MM.1S (cell line): ENCODE measurements around the gene TRIM44.

ENCODE experiments used
- DNase-seq: peaks from one replicate; pipeline ENCODE4 v3.0.0-alpha.2; 2015
- H2AFZ ChIP-seq: fragments of 300-600 bp; sonication (generic); 2 replicates; pipeline ENCODE4 v1.6.0; 2016; ENCODE audit warnings: antibody characterized with exemption, low read length
- H3F3A ChIP-seq: fragments of 300-600 bp; sonication (generic); 2 replicates; pipeline ENCODE4 v1.6.1; 2016; ENCODE audit warnings: mild to moderate bottlenecking, antibody characterized with exemption, low read length, moderate library complexity, mixed read lengths; ENCODE audit not compliant: insufficient read depth
- H3K27ac ChIP-seq: fragments of 300-600 bp; sonication (generic); 2 replicates; pipeline ENCODE4 v1.5.1; 2016; ENCODE audit warnings: mild to moderate bottlenecking, low read length
- H3K27me3 ChIP-seq: fragments of 300-600 bp; sonication (generic); replicated peaks from 2 replicates; pipeline ENCODE4 v1.6.0; 2016; ENCODE audit warnings: low read length; ENCODE audit not compliant: insufficient read depth
- H3K36me3 ChIP-seq: fragments of 300-600 bp; sonication (generic); replicated peaks from 2 replicates; pipeline ENCODE4 v1.6.1; 2016; ENCODE audit warnings: mild to moderate bottlenecking, low read length, mixed read lengths; ENCODE audit not compliant: insufficient read depth
- H3K4me1 ChIP-seq: fragments of 300-600 bp; sonication (generic); 2 replicates; pipeline ENCODE4 v1.6.1; 2016; ENCODE audit warnings: low read length, mixed read lengths
- H3K4me2 ChIP-seq: fragments of 300-600 bp; sonication (generic); 2 replicates; pipeline ENCODE4 v1.6.0; 2016; ENCODE audit warnings: low read depth, low read length
- H3K4me3 ChIP-seq: fragments of 300-600 bp; sonication (generic); 2 replicates; pipeline ENCODE4 v1.5.1; 2016; ENCODE audit warnings: low read length, mixed read lengths
- H3K79me2 ChIP-seq: fragments of 300-600 bp; sonication (generic); 2 replicates; pipeline ENCODE4 v1.6.1; 2016; ENCODE audit warnings: mixed run types, low read length, mixed read lengths
- H3K9ac ChIP-seq: fragments of 300-600 bp; sonication (generic); 2 replicates; pipeline ENCODE4 v1.6.1; 2016; ENCODE audit warnings: low read length, mixed read lengths
- H3K9me2 ChIP-seq: fragments of 300-600 bp; sonication (generic); replicated peaks from 2 replicates; pipeline ENCODE4 v1.6.1; 2016; ENCODE audit warnings: mild to moderate bottlenecking, low read length, mixed read lengths; ENCODE audit not compliant: insufficient read depth
- H3K9me3 ChIP-seq: fragments of 300-600 bp; sonication (generic); replicated peaks from 2 replicates; pipeline ENCODE4 v1.6.1; 2016; ENCODE audit warnings: mild to moderate bottlenecking, low read length, mixed read lengths; ENCODE audit not compliant: insufficient read depth
- H4K20me1 ChIP-seq: fragments of 300-600 bp; sonication (generic); 2 replicates; pipeline ENCODE4 v1.6.1; 2016; ENCODE audit warnings: mild to moderate bottlenecking, low read length, moderate library complexity, mixed read lengths; ENCODE audit not compliant: insufficient read depth
- EZH2 ChIP-seq: fragments of 300-600 bp; sonication (generic); optimal IDR thresholded peaks from 2 replicates; pipeline ENCODE3; 2017; ENCODE audit warnings: low read depth, mild to moderate bottlenecking, antibody characterized with exemption, low read length, mixed read lengths
- EZH2phosphoT487 ChIP-seq: fragments of 300-600 bp; sonication (generic); IDR thresholded peaks from 2 replicates; pipeline ENCODE4 v1.6.1; 2018; ENCODE audit warnings: antibody characterized with exemption, low read length
- TF ChIP-seq, protein P1 (sequence below): fragments of 300-600 bp; sonication (generic); IDR thresholded peaks from 2 replicates; pipeline ENCODE4 v1.5.1; 2016; ENCODE audit warnings: antibody characterized with exemption, low read length, mixed read lengths

The TRIM44 gene

DNA sequence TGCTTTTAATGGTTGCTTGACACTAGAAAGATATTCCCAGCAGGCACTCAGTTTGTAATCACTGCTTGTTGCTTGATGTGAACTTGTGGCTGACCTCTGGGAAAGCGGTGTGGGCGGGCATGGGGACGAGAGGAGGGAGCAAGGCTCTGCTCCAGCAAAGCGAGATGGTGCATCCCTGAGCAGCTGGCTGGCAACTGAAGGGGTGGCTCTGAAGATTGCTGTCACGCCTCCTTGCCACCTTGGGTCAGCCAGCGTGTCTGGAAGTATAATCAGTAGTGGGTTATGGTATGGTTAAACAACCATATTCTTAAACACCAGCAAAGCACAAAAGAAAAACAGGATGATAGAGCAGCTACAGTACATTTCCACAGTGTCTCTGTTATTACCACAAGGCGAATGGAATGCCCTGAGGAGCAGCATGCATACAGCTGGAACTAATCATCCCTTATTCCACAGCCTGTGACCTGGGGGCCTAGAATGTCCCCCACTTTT is 124.5 kb downstream of the TRIM44 start:
- Histone ChIP-seq H3K9ac (no peak overlapping the region), H3K27ac (no peak overlapping the region)

DNA sequence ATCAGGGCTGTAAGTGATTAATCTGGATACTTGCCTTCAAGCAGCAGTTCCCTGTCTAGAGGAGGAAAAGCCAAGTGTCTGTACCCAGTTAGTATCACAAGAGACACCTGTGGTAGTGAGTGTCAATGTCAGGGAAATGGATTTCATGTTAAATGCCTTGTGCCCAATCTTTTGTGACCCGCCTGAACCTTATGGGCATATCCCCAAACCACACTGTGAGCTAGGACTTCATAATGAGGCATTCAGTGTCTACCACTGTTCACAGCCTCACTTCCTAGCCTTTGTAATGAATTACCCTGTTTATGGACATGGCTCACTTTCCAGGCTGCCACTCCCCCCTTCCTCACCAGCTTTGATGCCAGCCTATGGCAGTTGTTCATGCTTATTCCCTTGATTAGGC is 125.1 kb downstream of the TRIM44 start:
- no peak overlapping the region for H3K9ac ChIP-seq
- DNase-seq = no peak
- H3K79me2 ChIP-seq = no peaks in the 10 kb centered on the region
- H3K27ac ChIP-seq = no peak overlapping the region
- no peaks in the 10 kb centered on the region for H3K9me2 ChIP-seq
- H3K4me3 ChIP-seq = no peak overlapping the region
- no peak overlapping the region for H2AFZ ChIP-seq
- no peaks in the 10 kb centered on the region for H3K36me3 ChIP-seq
- H3K4me2 ChIP-seq = no peak overlapping the region
- no peaks in the 10 kb centered on the region for H3F3A ChIP-seq
- H3K4me1 ChIP-seq = peaks cover 7% of the 10 kb centered on the region; the same call in 1 of the 2 replicates
- no peaks in the 10 kb centered on the region for H3K9me3 ChIP-seq
- H4K20me1 ChIP-seq = no peaks in the 10 kb centered on the region
- TF ChIP-seq, protein P1, sequence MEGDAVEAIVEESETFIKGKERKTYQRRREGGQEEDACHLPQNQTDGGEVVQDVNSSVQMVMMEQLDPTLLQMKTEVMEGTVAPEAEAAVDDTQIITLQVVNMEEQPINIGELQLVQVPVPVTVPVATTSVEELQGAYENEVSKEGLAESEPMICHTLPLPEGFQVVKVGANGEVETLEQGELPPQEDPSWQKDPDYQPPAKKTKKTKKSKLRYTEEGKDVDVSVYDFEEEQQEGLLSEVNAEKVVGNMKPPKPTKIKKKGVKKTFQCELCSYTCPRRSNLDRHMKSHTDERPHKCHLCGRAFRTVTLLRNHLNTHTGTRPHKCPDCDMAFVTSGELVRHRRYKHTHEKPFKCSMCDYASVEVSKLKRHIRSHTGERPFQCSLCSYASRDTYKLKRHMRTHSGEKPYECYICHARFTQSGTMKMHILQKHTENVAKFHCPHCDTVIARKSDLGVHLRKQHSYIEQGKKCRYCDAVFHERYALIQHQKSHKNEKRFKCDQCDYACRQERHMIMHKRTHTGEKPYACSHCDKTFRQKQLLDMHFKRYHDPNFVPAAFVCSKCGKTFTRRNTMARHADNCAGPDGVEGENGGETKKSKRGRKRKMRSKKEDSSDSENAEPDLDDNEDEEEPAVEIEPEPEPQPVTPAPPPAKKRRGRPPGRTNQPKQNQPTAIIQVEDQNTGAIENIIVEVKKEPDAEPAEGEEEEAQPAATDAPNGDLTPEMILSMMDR = no peak
- TF ChIP-seq EZH2phosphoT487 = no peak
- TF ChIP-seq EZH2 = no peak
- H3K27me3 ChIP-seq = no peaks in the 10 kb centered on the region

More for the DNA sequence above, 124.5 kb downstream of the TRIM44 start:
- no peak for TF ChIP-seq EZH2
- TF ChIP-seq, protein P1 = no peak
- no peak for TF ChIP-seq EZH2phosphoT487
- Histone ChIP-seq H3K9me3 (no peaks in the 10 kb centered on the region), H3K4me2 (no peak overlapping the region), H3K27me3 (no peaks in the 10 kb centered on the region), H3K4me3 (no peak overlapping the region), H2AFZ (no peak overlapping the region), H3K36me3 (no peaks in the 10 kb centered on the region), H3F3A (no peaks in the 10 kb centered on the region), H4K20me1 (no peaks in the 10 kb centered on the region), H3K4me1 (peaks cover 7% of the 10 kb centered on the region; the same call in 1 of the 2 replicates), H3K9me2 (no peaks in the 10 kb centered on the region), H3K79me2 (no peaks in the 10 kb centered on the region)
- DNase-seq = no peak

- H3K27ac ChIP-seq = no peak overlapping the region
- no peaks in the 10 kb centered on the region for H3K9me3 ChIP-seq
- DNase-seq = no peak
- H3K9ac ChIP-seq = no peak overlapping the region
- H3K4me1 ChIP-seq = no peaks in the 10 kb centered on the region
- H2AFZ ChIP-seq = no peak overlapping the region
- no peaks in the 10 kb centered on the region for H3K9me2 ChIP-seq
- no peaks in the 10 kb centered on the region for H3K79me2 ChIP-seq
- H3K36me3 ChIP-seq = no peaks in the 10 kb centered on the region
- H3F3A ChIP-seq = no peaks in the 10 kb centered on the region
- no peaks in the 10 kb centered on the region for H3K27me3 ChIP-seq
- TF ChIP-seq EZH2 (no peak), EZH2phosphoT487 (no peak)
- TF ChIP-seq, protein P1 = no peak
- no peak overlapping the region for H3K4me3 ChIP-seq
- no peak overlapping the region for H3K4me2 ChIP-seq
- H4K20me1 ChIP-seq = no peaks in the 10 kb centered on the region
Measured at GRCh38 chr11:35791088-35791958, 128.7 kb downstream of the TRIM44 start.
